Astrocyte (in vitro differentiated cells and primary cell): Measurements from ENCODE around the gene HERC2. TPM values are rescaled to one million over a fixed set of nuclear protein-coding genes. Genes with fewer than 3 reads are reported as not detected.
A peak's percentile ranks its signal among the peaks of the same experiment; 100 is the strongest.

Experiments
- DNase-seq: peaks from one replicate; pipeline ENCODE4 v3.0.0-alpha.2; 2010; ENCODE audit warnings: low read depth
- FAIRE-seq: peaks from 2 replicates; lab custom pipeline; 2011; peaks lifted over from hg19 to GRCh38; lab: Jason Lieb, UNC
- H2AFZ ChIP-seq: 2 replicates; pipeline ENCODE4 v1.6.0; 2012; ENCODE audit warnings: low read depth, low read length, inconsistent platforms
- H3K27ac ChIP-seq: 2 replicates; pipeline ENCODE4 v1.5.1; 2011; ENCODE audit warnings: low read depth, low read length, inconsistent platforms
- H3K27me3 ChIP-seq: 2 replicates; pipeline ENCODE4 v1.6.0; 2011; ENCODE audit warnings: low read length, inconsistent platforms; ENCODE audit not compliant: insufficient read depth
- H3K36me3 ChIP-seq: 2 replicates; pipeline ENCODE4 v1.5.1; 2011; ENCODE audit warnings: low read length, inconsistent platforms; ENCODE audit not compliant: insufficient read depth
- H3K4me1 ChIP-seq: 2 replicates; pipeline ENCODE4 v1.5.1; 2011; ENCODE audit warnings: low read length, inconsistent platforms; ENCODE audit not compliant: insufficient read depth
- H3K4me2 ChIP-seq: 2 replicates; pipeline ENCODE4 v1.6.0; 2012; ENCODE audit warnings: low read length, inconsistent platforms
- H3K4me3 ChIP-seq: 2 replicates; pipeline ENCODE4 v1.5.1; 2011; ENCODE audit warnings: low read depth, mild to moderate bottlenecking, low read length, inconsistent platforms; ENCODE audit not compliant: insufficient read depth
- H3K79me2 ChIP-seq: 2 replicates; pipeline ENCODE4 v1.6.0; 2012; ENCODE audit warnings: mild to moderate bottlenecking, low read length, inconsistent platforms; ENCODE audit not compliant: insufficient read depth
- H3K9ac ChIP-seq: 2 replicates; pipeline ENCODE4 v1.6.0; 2012; ENCODE audit warnings: mild to moderate bottlenecking, low read length, inconsistent platforms
- H3K9me3 ChIP-seq: 2 replicates; pipeline ENCODE4 v1.5.1; 2012; ENCODE audit warnings: low read depth, mild to moderate bottlenecking, low read length, inconsistent platforms; ENCODE audit not compliant: insufficient read depth
- H4K20me1 ChIP-seq: 2 replicates; pipeline ENCODE4 v1.6.0; 2012; ENCODE audit warnings: low read length, inconsistent platforms; ENCODE audit not compliant: insufficient read depth
- H3K27ac Mint-ChIP-seq: one replicate; pipeline ENCODE4 v1.8.0; 2021; ENCODE audit warnings: mild to moderate bottlenecking, mixed read lengths; ENCODE audit not compliant: unreplicated experiment
- H3K27me3 Mint-ChIP-seq: one replicate; pipeline ENCODE4 v1.8.0; 2021; ENCODE audit warnings: low read depth, mixed read lengths; ENCODE audit not compliant: unreplicated experiment
- H3K36me3 Mint-ChIP-seq: one replicate; pipeline ENCODE4 v1.8.0; 2021; ENCODE audit warnings: low read depth, mixed read lengths; ENCODE audit not compliant: unreplicated experiment
- H3K4me1 Mint-ChIP-seq: one replicate; pipeline ENCODE4 v1.8.0; 2021; ENCODE audit warnings: low read depth, mixed read lengths; ENCODE audit not compliant: unreplicated experiment
- H3K4me3 Mint-ChIP-seq: one replicate; pipeline ENCODE4 v1.8.0; 2021; ENCODE audit warnings: mild to moderate bottlenecking, moderate library complexity, mixed read lengths; ENCODE audit not compliant: unreplicated experiment
- H3K9me3 Mint-ChIP-seq: one replicate; pipeline ENCODE4 v1.8.0; 2021; ENCODE audit warnings: mild to moderate bottlenecking, mixed read lengths; ENCODE audit not compliant: unreplicated experiment
- EZH2 ChIP-seq: IDR thresholded peaks from 2 replicates; pipeline ENCODE4 v1.6.1; 2012; ENCODE audit warnings: mild to moderate bottlenecking, low read length, inconsistent platforms; ENCODE audit not compliant: insufficient read depth
- total RNA-seq: library from RNA; stranded (reverse); gene quantifications from 2 replicates; pipeline ENCODE4 v1.2.1, GENCODE V29; 2021
- TF ChIP-seq, protein P1 (sequence below): IDR thresholded peaks from 2 replicates; pipeline ENCODE4 v1.5.1; 2011; ENCODE audit warnings: low read depth, mild to moderate bottlenecking, inconsistent platforms, low read length, moderate library complexity; ENCODE audit not compliant: insufficient read depth

Gene HERC2
- total RNA-seq, 1 donor from 2014 or later: 61.5 TPM

DNA sequence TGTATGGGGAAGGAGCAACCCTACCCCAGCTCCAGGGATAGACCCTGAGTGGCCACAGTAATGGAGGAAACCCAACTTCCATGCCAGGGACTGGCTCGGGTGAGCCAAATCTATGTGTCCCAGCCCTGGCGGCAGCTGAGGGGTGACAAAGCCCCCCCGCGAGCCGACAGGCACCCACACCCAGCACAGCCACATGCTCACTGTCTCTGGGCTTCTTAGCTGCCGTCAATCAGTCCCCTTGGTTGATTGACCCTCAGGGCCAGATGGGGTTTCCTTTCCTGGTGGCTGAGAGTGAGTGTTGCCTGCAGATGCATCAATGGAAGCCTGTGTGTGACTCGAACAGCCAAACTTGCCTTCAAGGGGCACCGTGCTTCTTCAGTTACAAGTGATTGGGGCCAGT is 220.8 kb downstream of the HERC2 start:
- no peak overlapping the region for H3K4me2 ChIP-seq
- H3K36me3 ChIP-seq: no peaks in the 10 kb centered on the region
- DNase-seq (no peak), FAIRE-seq (no peak)
- Mint-ChIP-seq H3K9me3 (no peaks in the 10 kb centered on the region), H3K4me1 (peaks cover 13% of the 10 kb centered on the region), H3K27ac (no peak overlapping the region), H3K36me3 (no peaks in the 10 kb centered on the region), H3K27me3 (peaks cover 39% of the 10 kb centered on the region), H3K4me3 (no peak overlapping the region)
- no peak overlapping the region for H2AFZ ChIP-seq
- peaks cover 15% of the 10 kb centered on the region for H3K4me1 ChIP-seq
- peaks cover 12% of the 10 kb centered on the region for H4K20me1 ChIP-seq
- peaks cover 20% of the 10 kb centered on the region for H3K27me3 ChIP-seq
- H3K9me3 ChIP-seq: no peaks in the 10 kb centered on the region
- no peak overlapping the region for H3K9ac ChIP-seq
- H3K27ac ChIP-seq: no peak overlapping the region
- H3K4me3 ChIP-seq: no peak overlapping the region
- H3K79me2 ChIP-seq: no peaks in the 10 kb centered on the region
- TF ChIP-seq, protein P1, sequence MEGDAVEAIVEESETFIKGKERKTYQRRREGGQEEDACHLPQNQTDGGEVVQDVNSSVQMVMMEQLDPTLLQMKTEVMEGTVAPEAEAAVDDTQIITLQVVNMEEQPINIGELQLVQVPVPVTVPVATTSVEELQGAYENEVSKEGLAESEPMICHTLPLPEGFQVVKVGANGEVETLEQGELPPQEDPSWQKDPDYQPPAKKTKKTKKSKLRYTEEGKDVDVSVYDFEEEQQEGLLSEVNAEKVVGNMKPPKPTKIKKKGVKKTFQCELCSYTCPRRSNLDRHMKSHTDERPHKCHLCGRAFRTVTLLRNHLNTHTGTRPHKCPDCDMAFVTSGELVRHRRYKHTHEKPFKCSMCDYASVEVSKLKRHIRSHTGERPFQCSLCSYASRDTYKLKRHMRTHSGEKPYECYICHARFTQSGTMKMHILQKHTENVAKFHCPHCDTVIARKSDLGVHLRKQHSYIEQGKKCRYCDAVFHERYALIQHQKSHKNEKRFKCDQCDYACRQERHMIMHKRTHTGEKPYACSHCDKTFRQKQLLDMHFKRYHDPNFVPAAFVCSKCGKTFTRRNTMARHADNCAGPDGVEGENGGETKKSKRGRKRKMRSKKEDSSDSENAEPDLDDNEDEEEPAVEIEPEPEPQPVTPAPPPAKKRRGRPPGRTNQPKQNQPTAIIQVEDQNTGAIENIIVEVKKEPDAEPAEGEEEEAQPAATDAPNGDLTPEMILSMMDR: no peak
- no peak for TF ChIP-seq EZH2

DNA sequence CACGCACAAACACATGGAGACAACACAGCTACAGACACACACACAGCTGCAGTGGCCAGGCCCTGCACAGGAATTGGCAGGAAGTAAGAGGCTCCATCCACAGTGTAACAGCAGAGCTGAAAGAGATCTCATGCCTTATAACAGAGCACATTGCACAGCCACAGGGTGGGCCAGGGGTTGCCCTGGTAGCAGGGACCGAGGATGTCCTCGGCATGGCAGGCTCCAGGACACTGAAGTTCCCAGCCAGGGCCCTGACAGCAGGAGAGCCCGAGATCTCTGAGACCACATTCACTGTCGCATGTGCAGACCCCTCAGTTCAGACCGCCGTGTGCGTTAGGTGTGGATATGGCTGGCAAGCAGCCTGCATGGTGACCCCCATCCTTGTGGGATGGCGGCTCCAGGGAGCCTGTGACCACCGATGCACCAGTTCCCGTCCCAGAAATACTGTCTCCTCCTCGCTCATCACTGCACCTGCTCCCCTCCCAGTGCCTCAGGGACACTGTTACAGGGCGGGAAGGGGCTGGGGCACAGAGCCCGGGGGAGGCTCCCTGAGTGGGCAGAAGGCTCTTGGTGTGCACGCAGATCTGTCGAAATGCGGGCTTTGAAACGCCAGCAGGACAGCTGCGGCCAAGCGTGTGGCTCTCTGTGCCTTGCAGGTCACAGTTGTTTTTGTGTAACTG is 221.3 kb downstream of the HERC2 start:
- Histone ChIP-seq H3K4me1 (peaks cover 21% of the 10 kb centered on the region), H3K36me3 (no peaks in the 10 kb centered on the region), H3K4me3 (no peak overlapping the region), H3K79me2 (no peaks in the 10 kb centered on the region), H3K27me3 (peaks cover 20% of the 10 kb centered on the region), H3K27ac (no peak overlapping the region), H2AFZ (no peak overlapping the region), H4K20me1 (peaks cover 12% of the 10 kb centered on the region), H3K4me2 (no peak overlapping the region), H3K9me3 (no peaks in the 10 kb centered on the region), H3K9ac (no peak overlapping the region)
- no peak for TF ChIP-seq EZH2
- TF ChIP-seq, protein P1: no peak
- DNase-seq (no peak), FAIRE-seq (no peak)
- Mint-ChIP-seq H3K27ac (no peak overlapping the region), H3K4me1 (peaks cover 13% of the 10 kb centered on the region), H3K27me3 (peaks cover 38% of the 10 kb centered on the region), H3K36me3 (no peaks in the 10 kb centered on the region), H3K9me3 (no peaks in the 10 kb centered on the region), H3K4me3 (no peak overlapping the region)

DNA sequence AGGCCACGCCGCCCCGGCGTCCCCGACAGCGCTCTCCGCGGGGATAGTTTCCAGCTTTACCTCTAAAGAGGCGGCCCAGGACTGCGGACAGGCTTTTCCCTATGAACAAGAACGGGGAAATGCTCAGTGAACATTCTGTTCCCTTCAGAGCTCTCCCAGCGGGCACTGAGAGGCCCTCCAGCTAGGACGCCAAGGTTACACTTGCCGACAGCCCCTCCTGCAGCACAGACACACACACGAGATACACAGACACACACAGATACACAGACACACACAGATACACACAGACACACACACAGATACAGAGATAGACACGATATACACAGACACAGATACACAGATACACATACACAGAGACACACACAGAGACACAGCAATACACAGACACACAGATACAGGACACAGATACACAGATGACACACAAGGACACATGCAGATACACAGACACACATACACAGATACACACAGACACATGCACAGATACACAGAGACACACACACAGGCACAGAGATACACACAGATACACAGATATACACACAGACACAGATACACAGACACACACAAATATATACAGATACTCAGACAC is 222.3 kb downstream of the HERC2 start:
- Mint-ChIP-seq H3K27me3 (peaks cover 43% of the 10 kb centered on the region), H3K4me3 (peak overlapping the region; percentile 1), H3K36me3 (no peaks in the 10 kb centered on the region), H3K27ac (no peak overlapping the region), H3K9me3 (no peaks in the 10 kb centered on the region), H3K4me1 (peaks cover 13% of the 10 kb centered on the region)
- Histone ChIP-seq H3K9ac (peak overlapping the region; percentile 0), H3K4me3 (no peak overlapping the region), H3K27me3 (peaks cover 20% of the 10 kb centered on the region), H3K4me2 (peak overlapping the region; percentile 70), H4K20me1 (peaks cover 12% of the 10 kb centered on the region), H3K4me1 (peaks cover 22% of the 10 kb centered on the region), H3K79me2 (no peaks in the 10 kb centered on the region), H3K27ac (no peak overlapping the region), H3K9me3 (no peaks in the 10 kb centered on the region), H3K36me3 (no peaks in the 10 kb centered on the region), H2AFZ (peak overlapping the region; percentile 11)
- FAIRE-seq (no peak), DNase-seq (no peak)
- peak; percentile 48 for TF ChIP-seq EZH2
- TF ChIP-seq, protein P1: no peak
